SK-N-SH treated with all-trans-retinoic acid at 6 μM for 48 hours (cell line): ENCODE data around the gene FANCE.

Experiments used
- ATAC-seq: fragments of 200-7000 bp; cut with Tn5 transposase; 3 replicates; pipeline ENCODE4 v1.9.1; 2020; ENCODE audit warnings: mild to moderate bottlenecking, moderate library complexity
- ARNTL ChIP-seq: fragments of 450-650 bp; formaldehyde crosslinking; IDR thresholded peaks from 2 replicates; pipeline ENCODE4 v1.5.0; 2020; ENCODE audit warnings: low read depth, mild to moderate bottlenecking, moderate library complexity, borderline replicate concordance
- BACH2 ChIP-seq: fragments of 250-450 bp; sonication (Bioruptor Pico); IDR thresholded peaks from 2 replicates; pipeline ENCODE4 v1.9.0; 2021; ENCODE audit warnings: mild to moderate bottlenecking, borderline replicate concordance
- CSDC2 ChIP-seq: fragments of 250-450 bp; sonication (Bioruptor Pico); IDR thresholded peaks from 2 replicates; pipeline ENCODE4 v1.5.0; 2020; ENCODE audit warnings: mild to moderate bottlenecking, moderate library complexity
- CSRNP3 ChIP-seq: fragments of 250-450 bp; sonication (Bioruptor Pico); IDR thresholded peaks from 2 replicates; pipeline ENCODE4 v1.5.1; 2021; ENCODE audit warnings: mild to moderate bottlenecking, moderate library complexity
- GLIS3 ChIP-seq: fragments of 250-450 bp; sonication (Bioruptor Pico); IDR thresholded peaks from 2 replicates; pipeline ENCODE4 v1.5.0; 2020; ENCODE audit warnings: mild to moderate bottlenecking, moderate library complexity
- ISL1 ChIP-seq: fragments of 250-450 bp; sonication (Bioruptor Pico); IDR thresholded peaks from 2 replicates; pipeline ENCODE4 v2.1.2; 2022; ENCODE audit warnings: mild to moderate bottlenecking, moderate library complexity
- OSR1 ChIP-seq: fragments of 250-450 bp; sonication (Bioruptor Pico); IDR thresholded peaks from 2 replicates; pipeline ENCODE4 v1.8.0; 2022; ENCODE audit warnings: moderate library complexity, mild to moderate bottlenecking, inconsistent platforms
- PATZ1 ChIP-seq: fragments of 250-450 bp; sonication (Bioruptor Pico); IDR thresholded peaks from 2 replicates; pipeline ENCODE4 v1.8.0; 2020; ENCODE audit warnings: mild to moderate bottlenecking, moderate library complexity, borderline replicate concordance
- RARB ChIP-seq: fragments of 250-450 bp; sonication (Bioruptor Pico); IDR thresholded peaks from 2 replicates; pipeline ENCODE4 v1.8.0; 2021; ENCODE audit warnings: mild to moderate bottlenecking, moderate library complexity
- SNAI2 ChIP-seq: fragments of 250-450 bp; sonication (Bioruptor Pico); IDR thresholded peaks from 2 replicates; pipeline ENCODE4 v1.5.0; 2020; ENCODE audit warnings: mild to moderate bottlenecking, moderate library complexity
- TCF4 ChIP-seq: fragments of 250-450 bp; sonication (Bioruptor Pico); IDR thresholded peaks from 2 replicates; pipeline ENCODE4 v1.8.0; 2021; ENCODE audit warnings: mild to moderate bottlenecking, moderate library complexity, borderline replicate concordance
- TOX ChIP-seq: fragments of 250-450 bp; sonication (Bioruptor Pico); IDR thresholded peaks from 2 replicates; pipeline ENCODE4 v1.8.0; 2021; ENCODE audit warnings: mild to moderate bottlenecking, moderate library complexity, borderline replicate concordance
- ZC3H10 ChIP-seq: fragments of 250-450 bp; sonication (Bioruptor Pico); IDR thresholded peaks from 2 replicates; pipeline ENCODE4 v1.5.1; 2021; ENCODE audit warnings: mild to moderate bottlenecking, moderate library complexity
- ZFP3 ChIP-seq: fragments of 250-450 bp; sonication (Bioruptor Pico); IDR thresholded peaks from 2 replicates; pipeline ENCODE4 v1.5.0; 2020; ENCODE audit warnings: mild to moderate bottlenecking, moderate library complexity
- ZFP30 ChIP-seq: fragments of 450-650 bp; formaldehyde crosslinking; IDR thresholded peaks from 2 replicates; pipeline ENCODE4 v1.5.0; 2022; ENCODE audit warnings: mild to moderate bottlenecking, moderate library complexity
- ZNF70 ChIP-seq: fragments of 450-650 bp; formaldehyde crosslinking; IDR thresholded peaks from 2 replicates; pipeline ENCODE4 v1.5.0; 2020; ENCODE audit warnings: mild to moderate bottlenecking, moderate library complexity
- ZNF8 ChIP-seq: fragments of 450-650 bp; formaldehyde crosslinking; IDR thresholded peaks from 2 replicates; pipeline ENCODE4 v1.5.0; 2020; ENCODE audit warnings: mild to moderate bottlenecking, moderate library complexity
- TF ChIP-seq, protein P1 (sequence below): fragments of 250-450 bp; sonication (Bioruptor Pico); IDR thresholded peaks from 2 replicates; pipeline ENCODE4 v1.5.1; 2020; ENCODE audit warnings: low read depth, mild to moderate bottlenecking, moderate library complexity
- TF ChIP-seq, protein P2 (sequence below): fragments of 250-450 bp; sonication (Bioruptor Pico); IDR thresholded peaks from 2 replicates; pipeline ENCODE4 v1.8.0; 2021; ENCODE audit warnings: low read depth, mild to moderate bottlenecking, moderate library complexity, borderline replicate concordance
- TF ChIP-seq, protein P3 (sequence below): fragments of 250-450 bp; sonication (Bioruptor Pico); IDR thresholded peaks from 2 replicates; pipeline ENCODE4 v1.5.0; 2020; ENCODE audit warnings: mild to moderate bottlenecking, moderate library complexity

Gene FANCE

GRCh38 chr6:35492974-35493284 is 40.8 kb downstream of the FANCE start:
- no peak for TF ChIP-seq ARNTL (CRISPR knock-in tag)
- no peak for TF ChIP-seq CSDC2 (CRISPR knock-in tag)
- TF ChIP-seq OSR1 (CRISPR knock-in tag) = no peak
- TF ChIP-seq PATZ1 = no peak
- TF ChIP-seq, protein P1, sequence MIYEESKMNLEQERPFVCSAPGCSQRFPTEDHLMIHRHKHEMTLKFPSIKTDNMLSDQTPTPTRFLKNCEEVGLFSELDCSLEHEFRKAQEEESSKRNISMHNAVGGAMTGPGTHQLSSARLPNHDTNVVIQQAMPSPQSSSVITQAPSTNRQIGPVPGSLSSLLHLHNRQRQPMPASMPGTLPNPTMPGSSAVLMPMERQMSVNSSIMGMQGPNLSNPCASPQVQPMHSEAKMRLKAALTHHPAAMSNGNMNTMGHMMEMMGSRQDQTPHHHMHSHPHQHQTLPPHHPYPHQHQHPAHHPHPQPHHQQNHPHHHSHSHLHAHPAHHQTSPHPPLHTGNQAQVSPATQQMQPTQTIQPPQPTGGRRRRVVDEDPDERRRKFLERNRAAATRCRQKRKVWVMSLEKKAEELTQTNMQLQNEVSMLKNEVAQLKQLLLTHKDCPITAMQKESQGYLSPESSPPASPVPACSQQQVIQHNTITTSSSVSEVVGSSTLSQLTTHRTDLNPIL = no peak
- no peak for TF ChIP-seq BACH2 (CRISPR knock-in tag)
- TF ChIP-seq RARB (CRISPR knock-in tag) = no peak
- no peak for TF ChIP-seq ISL1 (CRISPR knock-in tag)
- no peak for TF ChIP-seq ZFP3
- TF ChIP-seq ZNF8 (CRISPR knock-in tag) = no peak
- ATAC-seq = no peak

DNA sequence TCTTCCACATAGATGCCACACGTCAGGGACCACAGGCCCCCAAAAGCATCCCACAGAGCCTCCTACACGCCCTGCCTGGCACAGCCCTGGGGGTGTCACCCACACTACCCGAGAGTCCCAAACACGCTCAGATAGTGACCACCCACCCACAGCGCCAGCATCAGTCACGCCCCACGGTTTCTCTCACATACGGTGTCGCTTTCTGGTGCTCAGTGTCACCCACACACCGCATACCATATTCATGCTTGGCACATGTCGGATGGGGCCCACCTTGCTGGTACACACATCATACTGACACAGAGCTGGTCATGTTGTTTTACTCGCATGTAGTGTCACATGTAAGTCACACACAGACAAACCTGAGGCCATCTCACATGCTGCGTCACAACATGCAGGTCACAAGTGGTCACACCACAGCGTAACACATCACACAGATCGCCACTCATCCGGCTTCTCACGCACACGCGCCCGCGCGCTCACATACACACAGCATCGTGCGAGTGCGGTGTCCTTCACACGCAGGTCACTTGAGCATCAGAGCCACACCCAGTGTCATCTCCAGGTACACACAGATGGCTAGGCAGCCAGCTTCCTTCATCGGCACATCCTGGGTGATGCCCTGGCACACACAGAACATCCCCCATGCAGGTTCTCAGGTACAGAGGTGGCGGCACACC is 41.3 kb downstream of the FANCE start:
- ATAC-seq = no peak
- TF ChIP-seq ZC3H10 = no peak
- TF ChIP-seq, protein P2, sequence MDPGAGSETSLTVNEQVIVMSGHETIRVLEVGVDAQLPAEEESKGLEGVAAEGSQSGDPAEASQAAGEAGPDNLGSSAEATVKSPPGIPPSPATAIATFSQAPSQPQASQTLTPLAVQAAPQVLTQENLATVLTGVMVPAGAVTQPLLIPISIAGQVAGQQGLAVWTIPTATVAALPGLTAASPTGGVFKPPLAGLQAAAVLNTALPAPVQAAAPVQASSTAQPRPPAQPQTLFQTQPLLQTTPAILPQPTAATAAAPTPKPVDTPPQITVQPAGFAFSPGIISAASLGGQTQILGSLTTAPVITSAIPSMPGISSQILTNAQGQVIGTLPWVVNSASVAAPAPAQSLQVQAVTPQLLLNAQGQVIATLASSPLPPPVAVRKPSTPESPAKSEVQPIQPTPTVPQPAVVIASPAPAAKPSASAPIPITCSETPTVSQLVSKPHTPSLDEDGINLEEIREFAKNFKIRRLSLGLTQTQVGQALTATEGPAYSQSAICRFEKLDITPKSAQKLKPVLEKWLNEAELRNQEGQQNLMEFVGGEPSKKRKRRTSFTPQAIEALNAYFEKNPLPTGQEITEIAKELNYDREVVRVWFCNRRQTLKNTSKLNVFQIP = no peak
- TF ChIP-seq, protein P1 = no peak
- TF ChIP-seq OSR1 (CRISPR knock-in tag) = no peak
- no peak for TF ChIP-seq RARB (CRISPR knock-in tag)
- TF ChIP-seq TCF4 (CRISPR knock-in tag) = no peak
- no peak for TF ChIP-seq ZNF70 (CRISPR knock-in tag)
- TF ChIP-seq CSDC2 (CRISPR knock-in tag) = no peak
- TF ChIP-seq PATZ1 = no peak
- TF ChIP-seq TOX = no peak
- no peak for TF ChIP-seq ZFP30 (CRISPR knock-in tag)
- no peak for TF ChIP-seq SNAI2 (CRISPR knock-in tag)
- no peak for TF ChIP-seq ISL1 (CRISPR knock-in tag)
- no peak for TF ChIP-seq ZNF8 (CRISPR knock-in tag)
- TF ChIP-seq ARNTL (CRISPR knock-in tag) = no peak

DNA sequence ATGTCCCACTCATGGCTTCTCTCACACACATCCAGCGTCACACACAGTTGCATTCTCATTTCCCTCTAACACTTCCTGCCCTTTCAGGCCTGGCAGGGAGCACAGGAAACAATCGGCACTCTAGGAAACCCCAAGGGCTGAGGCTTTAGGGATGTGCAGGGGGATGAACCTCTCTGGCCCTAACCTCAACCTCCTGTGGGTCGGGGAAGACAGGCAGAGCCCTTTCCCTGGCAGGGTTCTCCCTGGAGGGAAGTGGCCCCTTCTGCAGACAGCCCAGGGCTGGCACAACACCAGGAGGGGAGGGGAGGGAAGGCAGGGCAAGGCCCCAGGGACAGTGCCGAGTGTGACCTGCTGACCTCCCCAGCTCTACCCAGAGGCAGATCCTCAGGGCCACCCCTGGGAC is 42.0 kb downstream of the FANCE start:
- ATAC-seq = no peak
- no peak for TF ChIP-seq ZNF70 (CRISPR knock-in tag)
- no peak for TF ChIP-seq CSRNP3
- no peak for TF ChIP-seq ARNTL (CRISPR knock-in tag)
- TF ChIP-seq RARB (CRISPR knock-in tag) = no peak
- no peak for TF ChIP-seq ZC3H10
- TF ChIP-seq, protein P3, sequence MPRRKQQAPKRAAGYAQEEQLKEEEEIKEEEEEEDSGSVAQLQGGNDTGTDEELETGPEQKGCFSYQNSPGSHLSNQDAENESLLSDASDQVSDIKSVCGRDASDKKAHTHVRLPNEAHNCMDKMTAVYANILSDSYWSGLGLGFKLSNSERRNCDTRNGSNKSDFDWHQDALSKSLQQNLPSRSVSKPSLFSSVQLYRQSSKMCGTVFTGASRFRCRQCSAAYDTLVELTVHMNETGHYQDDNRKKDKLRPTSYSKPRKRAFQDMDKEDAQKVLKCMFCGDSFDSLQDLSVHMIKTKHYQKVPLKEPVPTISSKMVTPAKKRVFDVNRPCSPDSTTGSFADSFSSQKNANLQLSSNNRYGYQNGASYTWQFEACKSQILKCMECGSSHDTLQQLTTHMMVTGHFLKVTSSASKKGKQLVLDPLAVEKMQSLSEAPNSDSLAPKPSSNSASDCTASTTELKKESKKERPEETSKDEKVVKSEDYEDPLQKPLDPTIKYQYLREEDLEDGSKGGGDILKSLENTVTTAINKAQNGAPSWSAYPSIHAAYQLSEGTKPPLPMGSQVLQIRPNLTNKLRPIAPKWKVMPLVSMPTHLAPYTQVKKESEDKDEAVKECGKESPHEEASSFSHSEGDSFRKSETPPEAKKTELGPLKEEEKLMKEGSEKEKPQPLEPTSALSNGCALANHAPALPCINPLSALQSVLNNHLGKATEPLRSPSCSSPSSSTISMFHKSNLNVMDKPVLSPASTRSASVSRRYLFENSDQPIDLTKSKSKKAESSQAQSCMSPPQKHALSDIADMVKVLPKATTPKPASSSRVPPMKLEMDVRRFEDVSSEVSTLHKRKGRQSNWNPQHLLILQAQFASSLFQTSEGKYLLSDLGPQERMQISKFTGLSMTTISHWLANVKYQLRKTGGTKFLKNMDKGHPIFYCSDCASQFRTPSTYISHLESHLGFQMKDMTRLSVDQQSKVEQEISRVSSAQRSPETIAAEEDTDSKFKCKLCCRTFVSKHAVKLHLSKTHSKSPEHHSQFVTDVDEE (CRISPR knock-in tag) = no peak
- no peak for TF ChIP-seq PATZ1
- no peak for TF ChIP-seq GLIS3 (CRISPR knock-in tag)
- TF ChIP-seq ISL1 (CRISPR knock-in tag) = no peak
- TF ChIP-seq, protein P2 = no peak
- no peak for TF ChIP-seq BACH2 (CRISPR knock-in tag)
- TF ChIP-seq ZFP3 = no peak
- TF ChIP-seq TOX = no peak
